Stimulated activated CD8-positive, alpha-beta memory T cell treated with anti-CD3 and anti-CD28 coated beads, Interleukin-12 subunit alpha, Interleukin-12 subunit beta, amount 100 ng/mL, for 24 hours (primary cell): Measurements from ENCODE around the gene ITGA1.
"Not testable (repeated sequence)": the region's sequence is repeated elsewhere in the genome, so short reads cannot be mapped to it uniquely, and the experiment has no call there.

Experiments used
- DNase-seq: peaks from one replicate; pipeline ENCODE4 v3.0.0-alpha.2; 2020; ENCODE audit errors: extremely low read depth

Gene ITGA1

GRCh38 chr5:52864371-52864770, 76.7 kb downstream of the ITGA1 start:
- no peak for DNase-seq

GRCh38 chr5:52864884-52865283, 77.2 kb downstream of the ITGA1 start:
- no peak for DNase-seq

- not testable (repeated sequence) for DNase-seq
Observed at GRCh38 chr5:52865991-52866390, 78.3 kb downstream of the ITGA1 start.

- no peak for DNase-seq
Observed at GRCh38 chr5:52867809-52868208, 80.1 kb downstream of the ITGA1 start.

GRCh38 chr5:52868417-52868816, 80.7 kb downstream of the ITGA1 start:
- DNase-seq, result no peak

- no peak for DNase-seq
Observed at GRCh38 chr5:52869391-52869790, 81.7 kb downstream of the ITGA1 start.

GRCh38 chr5:52870448-52870847, 82.7 kb downstream of the ITGA1 start:
- no peak for DNase-seq

GRCh38 chr5:52875827-52876226, 88.1 kb downstream of the ITGA1 start:
- no peak for DNase-seq

GRCh38 chr5:52876456-52876855, 88.7 kb downstream of the ITGA1 start:
- no peak for DNase-seq

GRCh38 chr5:52878656-52879055, 90.9 kb downstream of the ITGA1 start:
- no peak for DNase-seq

- no peak for DNase-seq
Observed at GRCh38 chr5:52880541-52880940, 92.8 kb downstream of the ITGA1 start.

- no peak for DNase-seq
Observed at GRCh38 chr5:52881468-52881867, 93.8 kb downstream of the ITGA1 start.

- DNase-seq, result no peak
Observed at GRCh38 chr5:52883110-52883509, 95.4 kb downstream of the ITGA1 start.

GRCh38 chr5:52884453-52884852, 96.7 kb downstream of the ITGA1 start:
- DNase-seq, result no peak

GRCh38 chr5:52885614-52886013, 97.9 kb downstream of the ITGA1 start:
- DNase-seq, result no peak

- no peak for DNase-seq
Observed at GRCh38 chr5:52886206-52886605, 98.5 kb downstream of the ITGA1 start.

GRCh38 chr5:52887066-52887465, 99.3 kb downstream of the ITGA1 start:
- no peak for DNase-seq

GRCh38 chr5:52888363-52888762, 100.6 kb downstream of the ITGA1 start:
- no peak for DNase-seq

GRCh38 chr5:52892242-52892878, 104.6 kb downstream of the ITGA1 start:
- DNase-seq, result no peak

- DNase-seq, result no peak
Observed at GRCh38 chr5:52893105-52893504, 105.4 kb downstream of the ITGA1 start.

GRCh38 chr5:52893863-52894262, 106.1 kb downstream of the ITGA1 start:
- no peak for DNase-seq

GRCh38 chr5:52894451-52894850, 106.7 kb downstream of the ITGA1 start:
- no peak for DNase-seq

- DNase-seq, result no peak
Observed at GRCh38 chr5:52895075-52895474, 107.4 kb downstream of the ITGA1 start.
